ENCODE measurements around the gene CISTR. TPM values are rescaled to one million over a fixed set of nuclear protein-coding genes. Genes with fewer than 3 reads are reported as not detected.

CISTR gene
- total and polyA plus RNA-seq, 2 donors (not counting 1 experiment from before 2014, with no cell fraction given) = not detected

GRCh38 chr12:53699678-53700025, 52.1 kb downstream of the CISTR start:
- no peak for TF ChIP-seq EZH2 (IDR thresholded peaks at IDR 0.05; ENCODE audit: borderline replicate concordance, insufficient read depth, low read depth, low read length, poor library complexity, severe bottlenecking)
- no peak for TF ChIP-seq CTCF (IDR thresholded peaks at IDR 0.05)
- POLR2A ChIA-PET = no interaction called here
- intact Hi-C loops (cut with micrococcal nuclease) = loop anchor here (5.0 kb wide), 1 partner anchor 508 kb away; no protein-coding TSS in a partner anchor

DNA sequence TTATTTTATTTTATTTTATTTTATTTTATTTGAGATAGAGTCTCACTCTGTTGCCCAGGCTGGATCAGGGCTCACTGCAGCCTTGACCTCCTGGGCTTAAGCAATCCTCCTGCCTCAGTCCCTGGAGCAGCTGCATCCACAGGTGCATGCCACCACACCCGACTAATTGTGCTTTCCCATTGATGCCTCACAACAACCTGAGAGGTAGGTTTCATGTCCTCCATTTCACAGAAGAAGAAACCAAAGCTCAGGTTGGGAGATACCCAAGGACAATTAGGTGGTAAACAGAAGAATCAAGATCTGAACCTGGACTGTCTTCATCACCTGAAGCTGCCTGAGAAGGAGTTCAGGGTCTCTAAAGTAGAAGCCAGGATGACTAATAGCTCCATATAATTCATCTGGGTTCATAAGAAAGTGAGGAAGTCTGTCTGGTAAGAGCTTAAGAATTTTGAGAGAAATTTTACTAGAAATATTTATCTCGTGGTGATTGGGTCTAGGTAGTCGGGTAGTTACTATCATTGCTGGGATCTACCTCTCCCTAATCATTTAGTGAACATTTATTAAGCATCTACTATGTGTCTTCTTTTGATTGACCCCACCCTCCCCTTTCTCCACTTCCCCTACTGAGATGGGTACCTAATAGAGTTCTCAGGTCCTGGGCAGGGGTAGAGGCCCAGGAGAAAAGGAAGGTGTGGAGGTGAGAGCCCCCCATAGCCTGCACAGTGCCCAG, 52.7 kb downstream of the CISTR start:
- H3K9ac ChIP-seq (ENCODE audit: low read length) = no peak overlapping the region
- H3K36me3 ChIP-seq (replicated peaks in 1 of 2; ENCODE audit: control extremely low read depth in 1 of 2, control insufficient read depth in 1 of 2, extremely low read depth in 1 of 2, insufficient read depth in 2 of 2, low read length in 1 of 2) = no peaks in the 10 kb centered on the region
- H3K27me3 ChIP-seq (replicated peaks in 1 of 4; ENCODE audit: control extremely low read depth in 1 of 4, control insufficient read depth in 3 of 4, insufficient read depth in 4 of 4, low read length in 3 of 4) = peaks cover 3 to 71% (median 63%) of the 10 kb centered on the region in 4 experiments
- H3K27me3 Mint-ChIP-seq = peaks cover 84% of the 10 kb centered on the region
- no peak overlapping the region for H2AFZ ChIP-seq (ENCODE audit: insufficient read depth, low read depth, low read length, poor library complexity, severe bottlenecking)
- H3K79me2 ChIP-seq (ENCODE audit: control insufficient read depth, insufficient read depth, low read length) = no peaks in the 10 kb centered on the region
- WGBS (ENCODE audit: insufficient coverage) = 60% methylated on average over 1 of the region's 3 CpGs
- H4K20me1 ChIP-seq (ENCODE audit: control insufficient read depth, insufficient read depth, low read length, poor library complexity, severe bottlenecking) = no peaks in the 10 kb centered on the region
- no peak for DNase-seq
- peaks cover 29% of the 10 kb centered on the region for H3K4me1 Mint-ChIP-seq
- no peaks in the 10 kb centered on the region for H3K9me3 Mint-ChIP-seq (ENCODE audit: insufficient read depth)
- peaks cover 0 to 5% (median 0%) of the 10 kb centered on the region in 3 donors for H3K9me3 ChIP-seq (ENCODE audit: control extremely low read depth in 1 of 3, control insufficient read depth in 2 of 3, insufficient read depth in 1 of 3, low read length in 2 of 3)
- no peak overlapping the region for H3K27ac ChIP-seq (ENCODE audit: low read length in 2 of 2)
- no peak overlapping the region for H3K4me3 Mint-ChIP-seq
- peaks cover 29 to 34% of the 10 kb centered on the region in 2 donors for H3K4me1 ChIP-seq (ENCODE audit: control insufficient read depth in 2 of 2, insufficient read depth in 2 of 2, low read length in 2 of 2)
- no peak overlapping the region for H3K4me3 ChIP-seq (ENCODE audit: control extremely low read depth in 1 of 5, extremely low read depth in 1 of 5, insufficient read depth in 1 of 5, low read depth in 2 of 5, low read length in 4 of 5)
- no peak overlapping the region for H3K27ac Mint-ChIP-seq
- no peak overlapping the region for H3K4me2 ChIP-seq (replicated peaks; ENCODE audit: low read depth, low read length, poor library complexity, severe bottlenecking)
- ChIA-PET POLR2A (interaction anchor here (0.7 kb wide), 1 partner anchor 28 kb away, joined by 3 read pairs; the partner anchor contains the start of gene CALCOCO1), CTCF (interaction anchor here (0.9 to 9.0 kb wide), 7 partner anchors 11 to 516 kb away, joined by 3 to 143 read pairs (median 6); partner anchors contain the start of gene CISTR)
- intact Hi-C loops (cut with micrococcal nuclease) = no loop called here
- ATAC-seq (ENCODE audit: low read depth) = no peak
- no peak for TF ChIP-seq CTCF (IDR thresholded peaks at IDR 0.05)
- no peak for TF ChIP-seq EZH2 (IDR thresholded peaks at IDR 0.05; ENCODE audit: borderline replicate concordance, insufficient read depth, low read depth, low read length, poor library complexity, severe bottlenecking)

More at GRCh38 chr12:53699678-53700025, 52.1 kb downstream of the CISTR start:
- Histone ChIP-seq H3K4me3 (ENCODE audit: control extremely low read depth in 1 of 5, extremely low read depth in 1 of 5, insufficient read depth in 1 of 5, low read depth in 2 of 5, low read length in 4 of 5) (no peak overlapping the region), H3K4me2 (replicated peaks; ENCODE audit: low read depth, low read length, poor library complexity, severe bottlenecking) (no peak overlapping the region), H3K27me3 (replicated peaks in 1 of 4; ENCODE audit: control extremely low read depth in 1 of 4, control insufficient read depth in 3 of 4, insufficient read depth in 4 of 4, low read length in 3 of 4) (peaks cover 3 to 69% (median 58%) of the 10 kb centered on the region in 4 experiments), H4K20me1 (ENCODE audit: control insufficient read depth, insufficient read depth, low read length, poor library complexity, severe bottlenecking) (no peaks in the 10 kb centered on the region), H3K27ac (ENCODE audit: low read length in 2 of 2) (no peak overlapping the region), H3K4me1 (ENCODE audit: control insufficient read depth in 2 of 2, insufficient read depth in 2 of 2, low read length in 2 of 2) (peaks cover 25 to 29% of the 10 kb centered on the region in 2 donors), H3K9me3 (ENCODE audit: control extremely low read depth in 1 of 3, control insufficient read depth in 2 of 3, insufficient read depth in 1 of 3, low read length in 2 of 3) (peaks cover 0 to 5% (median 0%) of the 10 kb centered on the region in 3 donors), H3K9ac (ENCODE audit: low read length) (no peak overlapping the region), H3K36me3 (replicated peaks in 1 of 2; ENCODE audit: control extremely low read depth in 1 of 2, control insufficient read depth in 1 of 2, extremely low read depth in 1 of 2, insufficient read depth in 2 of 2, low read length in 1 of 2) (no peaks in the 10 kb centered on the region), H3K79me2 (ENCODE audit: control insufficient read depth, insufficient read depth, low read length) (no peaks in the 10 kb centered on the region), H2AFZ (ENCODE audit: insufficient read depth, low read depth, low read length, poor library complexity, severe bottlenecking) (no peak overlapping the region)
- no peak overlapping the region for H3K4me3 Mint-ChIP-seq
- H3K27ac Mint-ChIP-seq = no peak overlapping the region
- ATAC-seq (ENCODE audit: low read depth) (no peak), DNase-seq (no peak)
- H3K9me3 Mint-ChIP-seq (ENCODE audit: insufficient read depth) = no peaks in the 10 kb centered on the region
- WGBS (ENCODE audit: insufficient coverage) = 34% methylated on average over 5 of the region's 5 CpGs
- CTCF ChIA-PET = interaction anchor here (0.8 to 9.0 kb wide), 11 partner anchors 11 to 516 kb away, joined by 3 to 143 read pairs (median 5); partner anchors contain the start of gene CISTR
- peaks cover 24% of the 10 kb centered on the region for H3K4me1 Mint-ChIP-seq
- H3K27me3 Mint-ChIP-seq = peaks cover 82% of the 10 kb centered on the region

Data from B cell (primary cell).